Stimulated activated CD4-positive, alpha-beta T cell treated with anti-CD3 and anti-CD28 coated beads, Interleukin-15, amount 100 ng/mL, for 48 hours (primary cell): ENCODE results near the gene SDK2.
A peak's percentile ranks its signal among the peaks of the same experiment; 100 is the strongest.

Experiments
- DNase-seq, 2 donors: peaks; one replicate each; pipeline ENCODE4 v3.0.0-alpha.2; 2020; ENCODE audit warnings: low read depth in 2 of 2

The SDK2 gene

DNA sequence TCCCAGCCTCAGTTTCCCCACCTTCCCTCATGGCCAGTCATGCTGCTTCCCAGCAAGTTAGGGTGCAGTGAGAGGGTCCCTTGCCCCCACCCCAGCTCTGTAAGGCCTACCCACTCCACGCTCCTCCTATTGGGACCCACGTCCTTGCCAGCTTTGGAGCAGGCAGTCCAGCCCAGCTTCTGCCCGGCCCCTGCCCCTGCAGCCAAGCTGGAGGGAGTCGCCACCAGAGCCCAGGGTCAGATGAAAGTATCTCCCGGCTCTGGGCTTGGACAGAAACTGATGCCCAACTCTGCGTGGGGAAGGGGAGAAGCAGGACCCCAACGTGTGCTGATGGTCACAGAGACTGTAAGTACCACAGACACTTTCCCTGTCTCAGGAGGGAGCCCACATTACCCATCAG is 32.6 kb downstream of the SDK2 start:
- no peak for DNase-seq

DNA sequence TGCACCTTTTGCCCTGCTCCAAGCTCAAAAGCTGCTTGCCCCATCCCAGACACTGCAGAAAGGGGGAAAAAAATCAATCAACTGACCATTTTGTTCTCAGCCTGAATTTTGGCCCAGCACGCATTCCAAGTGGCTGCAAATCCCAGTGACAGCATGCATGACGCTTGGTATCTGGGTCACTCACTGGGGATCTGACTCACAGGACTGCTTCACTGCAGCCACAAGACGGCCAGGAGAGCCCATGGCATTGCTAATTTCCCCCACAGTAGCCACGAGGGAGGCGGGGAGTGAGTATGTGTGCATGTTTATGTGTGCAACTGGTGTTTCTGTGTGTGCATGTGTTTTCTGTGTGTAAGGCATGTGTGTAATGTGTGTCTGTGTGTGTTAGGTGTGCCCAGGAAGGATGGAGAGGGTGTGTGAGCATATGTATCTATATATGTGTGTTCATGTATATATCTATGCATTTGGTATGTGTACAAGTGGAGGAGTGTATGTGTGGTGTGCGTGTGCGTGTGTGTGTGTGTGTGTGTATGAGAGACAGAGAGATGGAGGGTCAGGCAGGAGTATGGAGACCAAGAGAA is 33.8 kb downstream of the SDK2 start:
- no peak for DNase-seq

GRCh38 chr17:73609758-73610157 is 34.5 kb downstream of the SDK2 start:
- no peak for DNase-seq

DNA sequence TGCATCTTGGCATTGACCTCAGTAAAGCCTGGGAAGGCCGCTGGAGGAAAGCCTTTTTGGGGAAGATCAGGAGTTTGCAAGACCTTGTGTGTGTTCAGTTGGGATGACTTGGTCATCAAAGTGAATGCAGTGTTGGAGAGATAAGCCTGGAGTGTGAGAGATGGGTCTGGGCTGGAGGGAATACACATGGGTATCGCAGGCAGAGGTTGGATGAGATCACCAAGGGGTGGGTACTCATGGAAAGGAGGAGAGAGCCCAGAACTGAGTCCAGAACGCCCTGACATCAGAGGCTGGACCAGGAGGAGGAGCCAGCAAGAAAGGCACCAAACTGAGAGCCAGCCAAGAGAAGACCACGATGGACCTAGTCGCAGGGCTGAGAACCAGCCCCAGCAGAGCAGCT is 35.2 kb downstream of the SDK2 start:
- no peak for DNase-seq

DNA sequence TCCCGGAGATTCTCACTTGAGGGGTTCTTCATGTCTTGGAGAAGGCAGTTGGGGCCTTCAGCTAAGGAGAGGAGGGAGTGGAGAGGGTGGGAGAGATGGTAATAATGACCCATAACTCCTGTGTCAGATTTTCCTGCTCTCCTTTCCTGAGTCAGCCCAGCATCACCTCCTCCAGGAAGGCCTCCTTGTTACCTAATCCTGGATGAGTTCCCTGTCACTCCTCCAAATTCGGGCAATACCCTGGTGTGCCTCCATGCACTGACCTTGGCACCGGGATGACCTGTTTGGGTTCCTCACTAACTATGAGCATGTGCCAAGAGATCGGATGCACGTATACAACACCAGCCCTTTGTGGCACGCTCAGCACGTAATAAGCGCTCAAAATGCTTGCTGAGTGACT is 38.8 kb downstream of the SDK2 start:
- no peak for DNase-seq

DNA sequence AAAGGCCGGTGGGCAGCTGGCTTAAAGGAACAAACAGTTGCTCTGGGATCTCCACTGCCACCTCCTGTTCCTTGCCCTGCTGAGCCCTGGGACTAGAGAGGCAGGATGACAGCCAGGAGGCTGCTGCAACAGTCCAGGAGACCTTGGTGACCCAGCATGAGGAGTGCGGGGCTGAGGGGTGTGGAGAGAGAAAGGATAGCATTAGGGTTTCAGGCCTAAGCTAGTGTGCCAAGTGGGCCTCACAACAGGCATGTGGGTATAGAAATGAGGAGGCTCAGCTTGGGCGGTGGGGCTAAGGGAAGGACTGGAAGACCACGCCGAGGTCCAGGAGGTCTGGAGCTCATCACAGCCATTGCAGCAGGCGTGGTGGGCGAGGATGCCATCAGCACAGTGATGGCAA is 39.8 kb downstream of the SDK2 start:
- DNase-seq, result no peak

- no peak for DNase-seq
These were observed 40.3 kb downstream of the SDK2 start for GRCh38 chr17:73603971-73604370.

GRCh38 chr17:73600103-73600871 is 44.0 kb downstream of the SDK2 start:
- no peak for DNase-seq

DNA sequence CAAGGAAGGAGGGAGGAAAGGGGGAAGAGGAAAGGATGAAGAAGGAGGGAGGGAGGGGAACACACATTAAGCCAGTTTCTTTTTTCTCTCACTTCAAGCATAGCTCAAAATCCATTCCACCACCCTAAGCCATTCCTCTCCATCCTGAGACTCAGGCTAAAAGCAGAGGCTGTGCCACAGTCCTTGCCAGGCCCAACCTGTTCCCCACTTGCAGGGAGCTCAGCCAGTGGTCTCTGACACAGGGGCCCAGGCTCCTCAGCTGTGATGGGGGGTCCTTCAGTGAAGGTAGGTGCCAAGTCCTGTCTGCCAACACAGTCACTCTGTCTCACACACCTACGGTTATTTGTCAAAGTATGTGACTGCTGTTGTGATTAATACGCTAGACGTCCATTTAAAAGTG is 44.6 kb downstream of the SDK2 start:
- DNase-seq, result no peak

DNA sequence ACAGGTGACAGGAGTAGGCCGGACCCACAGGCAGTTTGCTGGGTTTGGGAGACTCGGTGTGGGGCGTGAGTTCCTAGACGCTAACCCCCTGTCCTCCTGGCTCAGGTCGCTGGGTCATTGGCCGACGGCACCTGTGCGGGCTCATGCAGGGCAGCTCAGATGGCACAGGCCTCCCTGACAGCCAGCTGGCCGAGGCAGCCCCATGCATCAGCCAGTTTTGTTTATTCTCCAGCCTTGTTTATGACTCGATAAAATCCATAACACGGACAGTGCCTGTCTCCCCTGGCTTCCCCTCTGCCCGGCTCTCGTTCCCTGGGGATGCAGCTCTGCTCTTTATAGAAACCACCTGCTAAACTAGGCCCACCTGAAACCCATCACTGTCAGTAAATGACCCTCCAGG is 46.0 kb downstream of the SDK2 start:
- no peak for DNase-seq

DNA sequence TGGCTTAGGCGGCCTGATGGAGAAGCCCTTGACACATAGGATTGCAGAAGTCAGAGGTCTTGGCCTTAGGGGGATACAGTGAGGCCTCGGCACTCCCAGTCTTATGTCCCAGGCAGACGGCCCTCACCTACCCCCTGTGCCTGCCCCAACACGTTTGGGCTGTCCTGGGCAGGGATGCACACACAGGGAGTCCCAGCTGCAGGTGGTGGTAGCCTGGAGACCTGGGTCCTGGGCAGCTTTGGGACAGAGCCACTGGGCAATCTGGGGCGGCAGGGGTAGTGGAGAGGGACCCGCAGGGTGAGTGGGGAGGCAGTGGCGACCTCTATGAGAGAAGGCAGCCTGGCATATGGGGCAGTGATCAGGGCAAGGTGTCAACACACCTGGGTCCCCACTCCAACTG is 48.3 kb downstream of the SDK2 start:
- no peak for DNase-seq

DNA sequence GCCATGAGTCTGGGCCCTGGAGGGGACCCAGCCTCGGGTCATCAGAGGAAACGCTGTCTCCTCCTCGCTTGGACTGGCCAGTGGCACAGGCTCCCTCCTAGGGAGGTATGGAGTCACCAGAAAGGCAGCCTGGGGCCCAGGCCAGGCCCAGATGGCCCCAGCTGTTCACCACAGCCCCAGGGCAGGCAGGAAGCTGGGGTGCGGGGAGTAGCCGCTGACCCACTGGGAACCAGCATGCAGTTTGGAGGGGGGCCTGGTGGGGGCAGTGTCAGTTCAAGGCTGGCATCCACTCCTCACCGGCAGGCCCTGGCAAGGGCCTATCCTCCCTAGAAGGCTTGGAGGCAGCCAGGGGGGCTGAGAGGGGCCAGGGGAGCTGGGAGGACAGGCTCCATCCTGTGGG is 48.8 kb downstream of the SDK2 start:
- DNase-seq, result peak in 1 of 2 donors; percentile 27

- DNase-seq, result no peak
These were observed 49.2 kb downstream of the SDK2 start for GRCh38 chr17:73595068-73595467.

DNA sequence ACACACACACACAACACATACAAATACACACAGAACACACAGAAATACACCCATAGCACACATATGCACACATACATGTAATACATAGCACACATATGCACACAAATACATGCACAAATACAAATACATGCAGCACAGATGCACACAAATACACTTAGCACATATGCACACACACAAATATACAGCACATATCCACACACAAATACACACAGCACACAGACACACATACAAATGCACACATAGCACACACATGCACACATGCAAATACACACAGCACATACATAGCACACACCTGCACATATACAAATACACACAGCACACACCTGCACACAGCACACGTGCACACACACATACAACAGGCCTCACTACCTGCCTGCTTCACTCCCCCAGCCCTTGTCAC is 49.6 kb downstream of the SDK2 start:
- no peak for DNase-seq

DNA sequence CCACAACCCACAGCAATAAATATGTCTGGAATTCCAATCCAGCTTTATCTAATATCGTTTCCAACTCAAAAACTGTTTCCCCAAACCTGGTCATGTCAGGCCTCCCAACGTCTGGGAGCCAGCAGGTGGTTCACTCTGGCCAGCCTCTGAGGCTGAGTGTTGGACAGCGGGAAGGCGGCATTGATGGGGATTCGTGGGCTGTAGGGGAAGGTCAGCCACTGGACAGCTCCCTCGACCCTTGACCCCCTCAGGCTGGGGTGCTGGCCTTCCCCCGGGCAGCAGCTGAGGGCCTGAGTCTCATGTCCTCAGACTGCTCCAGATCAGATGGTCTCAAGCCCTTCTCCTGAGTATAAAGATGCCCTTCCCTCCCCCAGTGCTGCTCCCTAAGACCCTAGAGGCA is 50.2 kb downstream of the SDK2 start:
- no peak for DNase-seq

- no peak for DNase-seq
These were observed 50.8 kb downstream of the SDK2 start for GRCh38 chr17:73593249-73593965.

- DNase-seq, result no peak
These were observed 51.7 kb downstream of the SDK2 start for GRCh38 chr17:73592501-73592961.

DNA sequence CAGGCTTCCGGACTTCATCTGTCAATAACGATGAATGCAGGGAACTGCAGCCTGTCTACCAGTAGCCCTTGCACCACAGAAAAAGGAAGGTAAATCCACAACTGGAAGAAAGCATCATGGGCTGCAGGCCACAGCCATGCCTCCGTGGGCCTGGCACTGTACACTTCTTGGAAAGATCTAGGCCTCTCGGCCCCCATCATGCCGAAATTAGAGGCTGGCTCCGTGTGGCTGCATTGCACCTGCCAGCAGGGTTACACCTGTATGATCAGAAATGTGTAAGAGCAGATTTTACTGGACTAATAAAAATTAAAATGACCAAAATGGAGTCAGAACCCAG is 52.2 kb downstream of the SDK2 start:
- DNase-seq, result no peak

DNA sequence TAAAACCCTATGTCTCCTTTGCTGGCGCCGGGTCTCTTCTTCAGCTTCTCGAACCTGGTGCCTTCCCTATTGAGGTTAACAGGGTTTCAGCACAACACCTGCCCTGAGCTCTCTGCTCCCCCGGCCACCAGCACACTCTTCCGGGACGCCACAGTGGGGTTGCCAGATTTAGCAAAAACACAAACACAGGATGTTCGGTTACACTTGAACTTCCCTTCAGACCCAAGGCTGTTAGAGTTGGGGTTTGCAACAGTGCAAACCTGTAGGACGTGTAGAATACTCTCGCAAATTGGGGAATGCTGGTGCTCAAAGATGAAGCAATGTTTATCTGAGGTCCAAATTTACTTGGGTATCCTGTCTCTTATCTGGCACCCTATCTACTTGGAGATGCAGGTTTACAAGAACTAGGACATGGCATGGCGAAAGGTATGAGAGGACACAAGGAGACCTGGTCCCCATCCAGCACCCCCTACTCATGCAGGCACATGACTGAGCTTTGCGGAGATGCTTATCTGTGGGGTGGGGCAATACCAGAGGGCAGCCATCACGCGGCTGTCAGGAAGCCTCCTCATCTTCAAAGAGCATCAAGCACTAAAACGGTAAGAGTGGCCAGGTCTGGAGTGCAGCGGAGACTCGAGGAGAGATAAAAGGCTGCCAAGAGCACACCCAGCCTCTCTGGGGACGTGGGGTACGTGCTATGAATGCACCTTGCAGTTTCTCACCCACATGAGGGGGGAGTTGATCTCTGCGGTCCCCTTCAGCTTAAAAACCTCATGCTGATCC is 52.8 kb downstream of the SDK2 start:
- no peak for DNase-seq

GRCh38 chr17:73589363-73589980 is 54.8 kb downstream of the SDK2 start:
- no peak for DNase-seq

DNA sequence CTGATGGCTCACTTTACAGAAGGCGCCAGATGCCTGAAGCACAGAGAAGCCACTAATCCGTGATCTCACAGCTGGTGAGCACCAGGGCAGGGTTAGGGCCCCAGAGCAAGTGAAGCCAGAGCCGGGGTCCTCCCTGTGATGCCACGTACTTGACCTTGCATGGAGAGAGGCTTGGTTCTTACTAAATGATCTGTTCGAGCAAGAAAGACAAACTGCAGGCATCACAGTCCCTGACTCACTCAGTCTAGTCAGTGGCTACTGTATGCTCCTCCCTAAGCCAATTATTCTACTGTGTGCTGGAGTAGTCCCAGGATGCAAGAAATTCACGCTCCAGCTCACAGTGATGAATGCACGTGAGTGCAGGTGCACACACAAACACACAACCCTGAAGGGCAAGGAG is 55.4 kb downstream of the SDK2 start:
- no peak for DNase-seq

GRCh38 chr17:73588301-73588846 is 55.9 kb downstream of the SDK2 start:
- DNase-seq, result no peak
